Neutrophil (primary cell): ENCODE measurements around the gene MGARP.

ENCODE experiments used
- H3K27ac ChIP-seq: fragments of 200-600 bp; sonication (generic); 2 replicates; pipeline ENCODE4 v1.5.1; 2016; ENCODE audit warnings: mild to moderate bottlenecking, moderate library complexity
- H3K27me3 ChIP-seq: fragments of 200-600 bp; sonication (generic); 2 replicates; pipeline ENCODE4 v1.6.0; 2016; ENCODE audit warnings: mild to moderate bottlenecking
- H3K36me3 ChIP-seq: fragments of 200-600 bp; sonication (generic); 2 replicates; pipeline ENCODE4 v1.5.1; 2017
- H3K4me1 ChIP-seq, 2 experiments: fragments of 200-600 bp in 1 of 2; sonication (generic) in 1 of 2; 1 replicate in 1 of 2; 2 replicates in 1 of 2; pipeline versions ENCODE4 v1.5.1 to v1.6.1; 2013 to 2016; ENCODE audit warnings: low read depth in 1 of 2, low read length in 1 of 2, mild to moderate bottlenecking in 1 of 2, moderate library complexity in 1 of 2; ENCODE audit not compliant: control insufficient read depth in 1 of 2, insufficient read depth in 1 of 2
- H3K4me3 ChIP-seq, 2 experiments: fragments of 200-600 bp in 1 of 2; sonication (generic) in 1 of 2; 1 replicate in 1 of 2; 2 replicates in 1 of 2; pipeline ENCODE4 v1.5.1; 2013 to 2016; ENCODE audit warnings: low read depth in 1 of 2, low read length in 1 of 2, mild to moderate bottlenecking in 1 of 2, moderate library complexity in 1 of 2
- H3K9me3 ChIP-seq: fragments of 200-600 bp; sonication (generic); 2 replicates; pipeline ENCODE4 v1.5.1; 2016
- TF ChIP-seq, protein P1 (sequence below): fragments of 200-600 bp; sonication (generic); IDR thresholded peaks from 2 replicates; pipeline ENCODE4 v1.5.1; 2016; ENCODE audit warnings: antibody characterized with exemption

The MGARP gene

GRCh38 chr4:139241784-139242151 is 38.3 kb downstream of the MGARP start:
- no peaks in the 10 kb centered on the region for H3K9me3 ChIP-seq
- H3K27ac ChIP-seq, result no peak overlapping the region
- TF ChIP-seq, protein P1, sequence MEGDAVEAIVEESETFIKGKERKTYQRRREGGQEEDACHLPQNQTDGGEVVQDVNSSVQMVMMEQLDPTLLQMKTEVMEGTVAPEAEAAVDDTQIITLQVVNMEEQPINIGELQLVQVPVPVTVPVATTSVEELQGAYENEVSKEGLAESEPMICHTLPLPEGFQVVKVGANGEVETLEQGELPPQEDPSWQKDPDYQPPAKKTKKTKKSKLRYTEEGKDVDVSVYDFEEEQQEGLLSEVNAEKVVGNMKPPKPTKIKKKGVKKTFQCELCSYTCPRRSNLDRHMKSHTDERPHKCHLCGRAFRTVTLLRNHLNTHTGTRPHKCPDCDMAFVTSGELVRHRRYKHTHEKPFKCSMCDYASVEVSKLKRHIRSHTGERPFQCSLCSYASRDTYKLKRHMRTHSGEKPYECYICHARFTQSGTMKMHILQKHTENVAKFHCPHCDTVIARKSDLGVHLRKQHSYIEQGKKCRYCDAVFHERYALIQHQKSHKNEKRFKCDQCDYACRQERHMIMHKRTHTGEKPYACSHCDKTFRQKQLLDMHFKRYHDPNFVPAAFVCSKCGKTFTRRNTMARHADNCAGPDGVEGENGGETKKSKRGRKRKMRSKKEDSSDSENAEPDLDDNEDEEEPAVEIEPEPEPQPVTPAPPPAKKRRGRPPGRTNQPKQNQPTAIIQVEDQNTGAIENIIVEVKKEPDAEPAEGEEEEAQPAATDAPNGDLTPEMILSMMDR, result no peak
- no peaks in the 10 kb centered on the region for H3K36me3 ChIP-seq
- H3K4me1 ChIP-seq, result peaks cover 31 to 32% of the 10 kb centered on the region in 2 experiments
- no peaks in the 10 kb centered on the region for H3K27me3 ChIP-seq
- H3K4me3 ChIP-seq, result no peak overlapping the region

GRCh38 chr4:139241086-139241783 is 38.8 kb downstream of the MGARP start:
- Histone ChIP-seq H3K27ac (no peak overlapping the region), H3K4me3 (no peak overlapping the region), H3K27me3 (no peaks in the 10 kb centered on the region), H3K9me3 (no peaks in the 10 kb centered on the region), H3K36me3 (no peaks in the 10 kb centered on the region), H3K4me1 (peaks cover 31 to 32% of the 10 kb centered on the region in 2 experiments)
- TF ChIP-seq, protein P1, result no peak

DNA sequence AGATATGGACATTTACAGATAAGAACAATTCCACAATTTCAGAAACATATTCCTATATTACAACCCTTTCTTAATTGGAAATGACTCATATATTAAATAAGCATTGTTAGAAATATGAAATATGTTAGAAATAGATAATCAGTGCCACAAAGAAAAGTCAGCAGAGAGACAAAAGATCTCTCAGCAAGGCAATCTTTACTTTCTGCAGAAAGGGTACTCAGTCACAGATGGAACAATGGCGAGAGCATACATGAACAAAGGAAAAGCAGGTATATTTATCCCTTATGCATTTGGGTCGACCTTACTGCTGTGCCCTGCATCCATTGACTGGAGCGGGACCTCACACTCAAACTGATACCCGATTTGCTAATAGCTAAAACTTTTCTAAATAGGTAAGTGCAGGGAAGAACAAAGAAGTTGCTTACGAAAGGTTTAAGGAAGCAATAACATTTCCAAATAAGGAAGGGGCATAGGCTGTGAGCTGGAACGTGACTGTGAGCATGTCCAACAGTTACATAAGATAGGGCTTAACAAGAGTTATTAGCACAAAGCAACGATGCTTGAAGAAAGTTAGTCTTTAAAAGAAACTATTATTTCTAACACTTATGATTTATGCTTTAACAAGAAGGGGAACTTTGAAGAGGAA is 40.8 kb downstream of the MGARP start:
- H3K4me3 ChIP-seq, result peak overlapping the region in 1 of 2 experiments; percentile 25
- H3K4me1 ChIP-seq, result peaks cover 31 to 32% of the 10 kb centered on the region in 2 experiments
- H3K27ac ChIP-seq, result peak overlapping the region; percentile 84
- no peaks in the 10 kb centered on the region for H3K9me3 ChIP-seq
- H3K27me3 ChIP-seq, result no peaks in the 10 kb centered on the region
- TF ChIP-seq, protein P1, result no peak
- no peaks in the 10 kb centered on the region for H3K36me3 ChIP-seq

DNA sequence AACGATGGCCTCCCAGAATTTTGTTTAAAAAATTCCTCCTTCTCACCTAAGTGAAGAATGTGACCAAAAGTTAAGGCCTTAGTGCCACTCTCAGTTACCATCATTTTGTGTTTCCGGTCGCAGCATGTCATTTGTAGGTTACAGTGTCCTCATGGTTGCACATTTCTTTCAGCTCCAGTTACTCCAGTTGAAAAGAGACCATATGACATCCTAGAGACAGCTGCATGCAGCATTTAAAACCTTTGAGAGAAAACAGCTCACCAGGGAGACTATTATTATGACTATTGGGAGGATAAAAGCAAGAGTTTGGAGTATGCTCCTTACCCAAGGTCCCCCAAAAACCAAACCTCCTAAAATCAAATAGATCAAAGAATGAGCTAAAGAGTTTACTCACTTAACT is 45.8 kb downstream of the MGARP start:
- H3K27me3 ChIP-seq, result no peaks in the 10 kb centered on the region
- H3K4me1 ChIP-seq, result peaks cover 20 to 22% of the 10 kb centered on the region in 2 experiments
- TF ChIP-seq, protein P1, result no peak
- no peak overlapping the region for H3K27ac ChIP-seq
- H3K4me3 ChIP-seq, result no peak overlapping the region
- no peaks in the 10 kb centered on the region for H3K9me3 ChIP-seq
- H3K36me3 ChIP-seq, result no peaks in the 10 kb centered on the region

DNA sequence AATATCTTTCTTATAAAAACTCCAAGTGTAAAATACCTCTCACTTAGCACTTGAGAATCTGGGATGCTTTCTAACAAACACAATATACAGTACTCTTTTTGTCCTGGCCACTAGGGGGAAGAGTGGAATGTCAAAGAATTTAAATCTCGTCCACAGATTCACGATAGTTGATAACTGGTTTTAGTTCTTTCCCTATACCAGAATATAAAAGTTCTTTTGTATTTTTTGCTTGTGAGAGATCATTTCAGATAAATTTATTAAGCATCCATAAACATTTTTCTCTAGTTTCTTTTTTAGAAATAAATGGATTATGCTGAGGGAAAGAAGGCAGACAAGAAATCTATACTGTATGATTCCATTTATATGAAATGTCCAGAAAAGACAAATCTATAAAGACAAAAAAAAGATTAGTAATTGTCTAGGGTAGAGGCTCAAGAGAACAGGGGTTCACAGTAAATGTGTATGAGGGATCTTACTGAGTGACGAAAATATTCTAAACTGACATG is 50.4 kb downstream of the MGARP start:
- TF ChIP-seq, protein P1, result peak; percentile 57
- Histone ChIP-seq H3K4me1 (peaks cover 0 to 3% of the 10 kb centered on the region in 2 experiments), H3K27ac (no peak overlapping the region), H3K27me3 (no peaks in the 10 kb centered on the region), H3K4me3 (no peak overlapping the region), H3K9me3 (no peaks in the 10 kb centered on the region), H3K36me3 (no peaks in the 10 kb centered on the region)
